Measurements from ENCODE around the gene ANAPC1. TPM values are rescaled to one million over a fixed set of nuclear protein-coding genes. Genes with fewer than 3 reads are reported as not detected.
"Not testable (repeated sequence)": the region's sequence is repeated elsewhere in the genome, so short reads cannot be mapped to it uniquely, and the experiment has no call there.

The ANAPC1 gene
- total and polyA plus RNA-seq, 2 donors (not counting 1 experiment from before 2014, with no cell fraction given) = 16.4 to 69.3 TPM

DNA sequence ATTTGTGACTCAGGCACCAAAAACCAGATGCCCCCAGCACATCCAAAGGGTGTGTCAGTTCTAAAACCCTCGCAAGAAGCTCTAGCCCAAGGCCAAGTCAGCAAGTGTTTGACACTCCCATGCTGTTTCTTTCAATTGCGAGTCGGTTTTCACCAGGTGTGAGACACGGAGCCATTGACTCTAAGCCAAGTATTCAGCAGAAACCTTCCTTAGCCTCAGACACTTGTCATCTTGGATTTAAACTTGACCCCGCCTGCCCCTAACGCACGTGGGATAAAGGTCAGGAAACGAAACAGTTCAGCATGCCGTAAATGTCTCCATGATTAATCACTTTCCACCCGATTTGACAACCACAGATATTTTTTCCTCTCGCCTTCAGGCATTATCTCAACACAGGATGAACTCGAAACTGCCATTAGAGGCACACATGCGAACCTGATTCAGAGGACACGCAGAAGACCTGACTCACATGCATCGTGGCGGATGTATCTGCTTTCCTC lies 156.3 kb downstream of the ANAPC1 start:
- H3K4me1 ChIP-seq (ENCODE audit: control insufficient read depth in 2 of 2, insufficient read depth in 2 of 2, low read length in 2 of 2); H3K4me2 ChIP-seq (replicated peaks; ENCODE audit: low read depth, low read length, poor library complexity, severe bottlenecking); H3K27me3 Mint-ChIP-seq; H3K27me3 ChIP-seq (replicated peaks in 1 of 4; ENCODE audit: control extremely low read depth in 1 of 4, control insufficient read depth in 3 of 4, insufficient read depth in 4 of 4, low read length in 3 of 4); CTCF ChIA-PET; H3K79me2 ChIP-seq (ENCODE audit: control insufficient read depth, insufficient read depth, low read length); H3K27ac ChIP-seq (ENCODE audit: low read length in 2 of 2); H3K4me3 Mint-ChIP-seq; DNase-seq; POLR2A ChIA-PET; H3K9me3 ChIP-seq (ENCODE audit: control extremely low read depth in 1 of 3, control insufficient read depth in 2 of 3, insufficient read depth in 1 of 3, low read length in 2 of 3); H3K36me3 ChIP-seq (replicated peaks in 1 of 2; ENCODE audit: control extremely low read depth in 1 of 2, control insufficient read depth in 1 of 2, extremely low read depth in 1 of 2, insufficient read depth in 2 of 2, low read length in 1 of 2); H3K9me3 Mint-ChIP-seq (ENCODE audit: insufficient read depth); H4K20me1 ChIP-seq (ENCODE audit: control insufficient read depth, insufficient read depth, low read length, poor library complexity, severe bottlenecking); ATAC-seq (ENCODE audit: low read depth); H3K4me3 ChIP-seq (ENCODE audit: control extremely low read depth in 1 of 5, extremely low read depth in 1 of 5, insufficient read depth in 1 of 5, low read depth in 2 of 5, low read length in 4 of 5); H3K4me1 Mint-ChIP-seq; H3K9ac ChIP-seq (ENCODE audit: low read length); intact Hi-C loops (cut with micrococcal nuclease); H3K27ac Mint-ChIP-seq; H2AFZ ChIP-seq (ENCODE audit: insufficient read depth, low read depth, low read length, poor library complexity, severe bottlenecking): not testable (repeated sequence)
- 90% methylated on average over 3 of the region's 16 CpGs for WGBS (ENCODE audit: insufficient coverage)

DNA sequence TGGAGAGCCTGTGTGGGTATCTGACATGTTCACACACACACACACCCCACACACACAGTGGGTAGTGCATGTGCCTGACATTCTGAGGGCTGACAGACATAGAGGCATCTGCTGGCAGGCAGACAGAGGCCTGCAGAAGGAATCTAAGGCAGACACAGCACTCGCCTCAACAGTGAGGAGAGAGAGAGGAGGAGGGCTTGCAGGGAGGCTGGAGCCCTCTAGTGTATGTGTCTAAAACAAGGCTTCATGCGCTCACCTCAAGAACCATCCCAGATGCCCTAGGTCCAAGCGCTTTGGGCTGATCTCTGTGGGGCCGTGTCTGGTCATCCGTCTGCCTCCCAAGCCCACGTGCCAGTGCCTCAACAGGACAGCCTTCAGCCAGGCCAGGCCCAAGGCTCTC lies 158.3 kb downstream of the ANAPC1 start:
- POLR2A ChIA-PET; H3K4me2 ChIP-seq (replicated peaks; ENCODE audit: low read depth, low read length, poor library complexity, severe bottlenecking); H4K20me1 ChIP-seq (ENCODE audit: control insufficient read depth, insufficient read depth, low read length, poor library complexity, severe bottlenecking); H3K4me1 Mint-ChIP-seq; H3K9me3 Mint-ChIP-seq (ENCODE audit: insufficient read depth); CTCF ChIA-PET; H3K27me3 ChIP-seq (replicated peaks in 1 of 4; ENCODE audit: control extremely low read depth in 1 of 4, control insufficient read depth in 3 of 4, insufficient read depth in 4 of 4, low read length in 3 of 4); H3K27me3 Mint-ChIP-seq; intact Hi-C loops (cut with micrococcal nuclease); H3K36me3 ChIP-seq (replicated peaks in 1 of 2; ENCODE audit: control extremely low read depth in 1 of 2, control insufficient read depth in 1 of 2, extremely low read depth in 1 of 2, insufficient read depth in 2 of 2, low read length in 1 of 2); H3K27ac Mint-ChIP-seq; H3K27ac ChIP-seq (ENCODE audit: low read length in 2 of 2); DNase-seq; H3K79me2 ChIP-seq (ENCODE audit: control insufficient read depth, insufficient read depth, low read length); H3K9me3 ChIP-seq (ENCODE audit: control extremely low read depth in 1 of 3, control insufficient read depth in 2 of 3, insufficient read depth in 1 of 3, low read length in 2 of 3); H3K4me3 Mint-ChIP-seq; H3K9ac ChIP-seq (ENCODE audit: low read length); H3K4me3 ChIP-seq (ENCODE audit: control extremely low read depth in 1 of 5, extremely low read depth in 1 of 5, insufficient read depth in 1 of 5, low read depth in 2 of 5, low read length in 4 of 5); H3K4me1 ChIP-seq (ENCODE audit: control insufficient read depth in 2 of 2, insufficient read depth in 2 of 2, low read length in 2 of 2); H2AFZ ChIP-seq (ENCODE audit: insufficient read depth, low read depth, low read length, poor library complexity, severe bottlenecking): not testable (repeated sequence)
- WGBS (ENCODE audit: insufficient coverage) = 94% methylated on average over 3 of the region's 6 CpGs
- peak; percentile 75 for ATAC-seq (ENCODE audit: low read depth)

DNA sequence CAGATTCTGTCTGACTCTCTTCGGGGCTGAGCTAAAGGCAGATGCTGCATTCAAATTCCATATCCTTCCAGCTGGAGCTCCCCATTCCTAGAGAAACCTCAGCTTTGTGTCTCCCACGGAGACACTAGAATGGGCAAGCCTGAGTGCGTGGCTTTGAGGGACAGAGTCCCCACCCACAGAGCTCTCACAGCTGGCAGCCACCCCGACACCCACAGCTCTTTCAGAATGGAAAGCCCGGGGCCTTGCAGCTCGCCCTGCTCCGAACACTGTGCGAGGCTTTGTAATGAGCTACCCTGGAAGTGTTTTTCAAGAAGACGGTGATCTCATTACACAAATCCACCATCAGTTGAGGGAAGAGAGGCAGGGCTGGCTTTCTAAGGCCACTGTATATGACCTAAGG lies 164.4 kb downstream of the ANAPC1 start:
- H3K4me2 ChIP-seq (replicated peaks; ENCODE audit: low read depth, low read length, poor library complexity, severe bottlenecking); H3K79me2 ChIP-seq (ENCODE audit: control insufficient read depth, insufficient read depth, low read length); H3K9ac ChIP-seq (ENCODE audit: low read length); H3K4me3 Mint-ChIP-seq; H3K9me3 Mint-ChIP-seq (ENCODE audit: insufficient read depth); H3K27me3 Mint-ChIP-seq; H3K27ac Mint-ChIP-seq; H3K27ac ChIP-seq (ENCODE audit: low read length in 2 of 2); H2AFZ ChIP-seq (ENCODE audit: insufficient read depth, low read depth, low read length, poor library complexity, severe bottlenecking); DNase-seq; intact Hi-C loops (cut with micrococcal nuclease); H3K4me3 ChIP-seq (ENCODE audit: control extremely low read depth in 1 of 5, extremely low read depth in 1 of 5, insufficient read depth in 1 of 5, low read depth in 2 of 5, low read length in 4 of 5); H3K36me3 ChIP-seq (replicated peaks in 1 of 2; ENCODE audit: control extremely low read depth in 1 of 2, control insufficient read depth in 1 of 2, extremely low read depth in 1 of 2, insufficient read depth in 2 of 2, low read length in 1 of 2); H4K20me1 ChIP-seq (ENCODE audit: control insufficient read depth, insufficient read depth, low read length, poor library complexity, severe bottlenecking); POLR2A ChIA-PET; H3K27me3 ChIP-seq (replicated peaks in 1 of 4; ENCODE audit: control extremely low read depth in 1 of 4, control insufficient read depth in 3 of 4, insufficient read depth in 4 of 4, low read length in 3 of 4); H3K9me3 ChIP-seq (ENCODE audit: control extremely low read depth in 1 of 3, control insufficient read depth in 2 of 3, insufficient read depth in 1 of 3, low read length in 2 of 3); H3K4me1 ChIP-seq (ENCODE audit: control insufficient read depth in 2 of 2, insufficient read depth in 2 of 2, low read length in 2 of 2); CTCF ChIA-PET; ATAC-seq (ENCODE audit: low read depth); H3K4me1 Mint-ChIP-seq: not testable (repeated sequence)
- 80% methylated on average over 1 of the region's 9 CpGs for WGBS (ENCODE audit: insufficient coverage)

Small RNAs within 50 kb of the gene (small RNA-seq; reads per million reads assigned to genes)
- not detected for gene MIR4771-2 (ENCODE audit: insufficient read length, low read depth, low replicate concordance)
- not detected for gene RN7SL297P (ENCODE audit: insufficient read length, low read depth, low replicate concordance)

Other genes starting within 250 kb of the ANAPC1 start
- gene MERTK, start 14.4 kb upstream of the ANAPC1 start, total RNA-seq = 0.19 and 0.34 TPM in 2 replicates
- gene MERTK, start 14.4 kb upstream of the ANAPC1 start, polyA plus RNA-seq = 0.04 and 0.30 TPM in 2 replicates
- gene TMEM87B, start 171.1 kb upstream of the ANAPC1 start, total RNA-seq = 21.0 and 21.1 TPM in 2 replicates
- 9.4 and 16.3 TPM in 2 replicates for gene TMEM87B, start 171.1 kb upstream of the ANAPC1 start, polyA plus RNA-seq